GM12873 (cell line): ENCODE results near the gene GRHL1.

Experiments
- TF ChIP-seq, protein P1 (sequence below): IDR thresholded peaks from 2 replicates; pipeline ENCODE4 v1.5.1; 2012; ENCODE audit warnings: low read depth, mild to moderate bottlenecking, moderate library complexity, low read length, control low read depth; ENCODE audit not compliant: insufficient read depth; ENCODE audit errors: missing control alignments

Gene GRHL1

DNA sequence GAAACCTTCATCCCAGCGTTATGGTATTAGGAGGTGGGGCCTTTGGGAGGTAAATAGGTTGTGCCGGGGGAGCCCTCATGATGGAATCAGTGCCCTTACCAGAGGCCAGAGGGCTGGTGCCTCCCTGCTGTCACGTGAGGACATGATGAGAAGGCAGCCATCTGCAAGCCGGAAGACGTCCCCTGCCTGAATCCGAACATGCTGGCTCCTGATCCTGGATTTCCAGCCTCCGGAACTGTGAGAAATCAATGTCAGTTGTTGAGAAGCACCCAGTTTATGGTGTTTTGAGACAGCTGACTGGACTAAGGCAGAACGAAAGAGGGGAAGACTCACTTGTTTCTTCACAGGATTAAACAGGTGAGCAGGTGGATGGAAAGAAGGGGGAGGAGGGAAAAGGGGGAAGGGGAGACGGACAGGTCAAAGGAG lies 78.8 kb downstream of the GRHL1 start:
- TF ChIP-seq, protein P1, sequence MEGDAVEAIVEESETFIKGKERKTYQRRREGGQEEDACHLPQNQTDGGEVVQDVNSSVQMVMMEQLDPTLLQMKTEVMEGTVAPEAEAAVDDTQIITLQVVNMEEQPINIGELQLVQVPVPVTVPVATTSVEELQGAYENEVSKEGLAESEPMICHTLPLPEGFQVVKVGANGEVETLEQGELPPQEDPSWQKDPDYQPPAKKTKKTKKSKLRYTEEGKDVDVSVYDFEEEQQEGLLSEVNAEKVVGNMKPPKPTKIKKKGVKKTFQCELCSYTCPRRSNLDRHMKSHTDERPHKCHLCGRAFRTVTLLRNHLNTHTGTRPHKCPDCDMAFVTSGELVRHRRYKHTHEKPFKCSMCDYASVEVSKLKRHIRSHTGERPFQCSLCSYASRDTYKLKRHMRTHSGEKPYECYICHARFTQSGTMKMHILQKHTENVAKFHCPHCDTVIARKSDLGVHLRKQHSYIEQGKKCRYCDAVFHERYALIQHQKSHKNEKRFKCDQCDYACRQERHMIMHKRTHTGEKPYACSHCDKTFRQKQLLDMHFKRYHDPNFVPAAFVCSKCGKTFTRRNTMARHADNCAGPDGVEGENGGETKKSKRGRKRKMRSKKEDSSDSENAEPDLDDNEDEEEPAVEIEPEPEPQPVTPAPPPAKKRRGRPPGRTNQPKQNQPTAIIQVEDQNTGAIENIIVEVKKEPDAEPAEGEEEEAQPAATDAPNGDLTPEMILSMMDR: no peak

DNA sequence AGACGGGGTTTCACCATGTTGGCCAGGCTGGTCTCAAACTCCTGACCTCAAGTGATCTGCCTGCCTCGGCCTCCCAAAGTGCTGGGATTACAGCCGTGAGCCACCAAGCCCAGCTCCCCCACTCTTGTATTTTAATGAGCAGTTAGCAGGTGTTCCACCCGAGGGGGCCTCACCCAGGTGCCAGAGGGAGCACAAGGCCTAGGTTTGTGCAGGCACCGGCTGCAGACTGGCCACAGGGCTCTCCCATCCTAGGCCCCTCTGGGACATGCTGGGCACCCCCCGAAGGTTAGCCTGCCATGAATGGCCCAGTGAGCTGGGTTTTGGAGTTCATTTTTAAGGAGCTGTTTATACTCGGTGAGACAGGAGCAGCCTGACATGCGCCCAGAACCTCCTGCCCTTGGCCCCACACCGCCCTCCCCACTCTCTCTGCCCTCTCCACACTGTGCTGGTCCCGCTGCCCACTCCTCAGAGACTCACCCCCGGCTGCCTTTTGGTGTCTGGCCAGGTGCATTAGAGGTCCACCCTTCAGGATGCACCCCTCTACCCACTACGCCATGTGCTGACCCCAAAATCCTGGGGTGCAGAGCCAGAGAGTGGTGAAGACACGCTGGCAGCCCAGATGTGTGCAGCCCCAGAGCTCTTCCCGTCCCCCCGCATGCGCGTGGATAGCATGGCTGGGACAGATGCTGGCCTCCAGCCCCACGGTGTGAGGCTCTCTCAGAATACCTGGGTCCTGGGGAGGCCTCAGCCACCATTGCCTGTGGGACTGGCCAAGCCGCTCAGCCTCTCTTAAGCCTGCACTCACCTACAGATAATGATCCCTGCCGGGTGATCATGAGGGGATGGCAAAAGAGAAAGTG lies 80.6 kb downstream of the GRHL1 start:
- TF ChIP-seq, protein P1: no peak

DNA sequence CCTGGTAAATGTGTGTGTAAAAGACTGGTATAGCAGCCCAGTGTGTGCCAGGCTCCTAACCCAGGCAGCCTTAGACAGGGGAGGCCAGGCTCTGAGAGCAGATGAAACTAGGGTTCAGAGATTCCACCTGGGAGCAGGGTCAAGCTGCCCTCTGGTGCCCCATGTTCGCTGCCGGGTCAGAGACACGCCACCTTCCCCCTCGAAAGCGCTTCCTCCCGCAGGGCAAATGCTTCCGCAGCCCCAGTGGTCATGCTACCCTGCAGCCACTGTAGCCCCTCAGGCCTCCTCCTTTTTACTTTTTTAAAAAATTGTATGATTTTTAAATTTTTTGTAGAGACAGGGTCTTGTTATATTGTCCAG lies 81.2 kb downstream of the GRHL1 start:
- TF ChIP-seq, protein P1: no peak

DNA sequence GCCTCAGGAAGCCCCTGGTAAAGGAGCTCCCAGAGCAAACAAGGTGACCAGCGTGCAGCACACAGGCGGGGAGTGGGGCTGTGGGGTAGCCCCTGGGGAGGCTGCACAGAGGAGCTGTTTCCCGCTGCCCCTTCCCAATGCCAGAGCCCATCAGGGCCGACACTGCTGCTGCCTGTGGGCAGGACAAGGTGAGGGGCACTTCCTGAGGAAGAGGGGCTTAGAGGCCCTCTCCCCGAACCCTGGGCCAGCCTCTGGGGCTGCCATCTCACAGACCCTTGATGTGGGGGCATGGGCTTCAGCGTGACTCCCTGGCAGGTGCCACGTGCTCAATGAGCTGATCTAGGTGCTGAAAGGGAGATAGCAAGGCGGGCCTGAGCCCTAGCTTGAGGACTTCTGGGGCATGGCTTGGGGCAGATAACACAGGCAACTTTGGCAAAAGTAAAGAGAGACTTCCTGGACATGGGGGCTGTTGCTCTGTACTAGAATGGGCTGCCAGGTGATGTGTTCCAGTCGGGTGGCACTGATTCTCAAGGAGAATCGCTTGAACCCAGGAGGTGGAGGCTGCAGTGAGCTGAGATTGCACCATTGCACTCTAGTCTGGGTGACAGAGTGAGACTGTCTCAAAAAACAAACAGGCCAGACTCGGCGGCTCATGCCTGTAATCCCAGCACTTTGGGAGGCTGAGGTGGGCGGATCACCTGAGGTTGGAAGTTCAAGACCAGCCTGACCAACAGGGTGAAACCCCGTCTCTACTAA lies 81.9 kb downstream of the GRHL1 start:
- TF ChIP-seq, protein P1: no peak

- TF ChIP-seq, protein P1: no peak
Observed at GRCh38 chr2:10034333-10035052, 83.0 kb downstream of the GRHL1 start.

GRCh38 chr2:10035053-10035422 lies 83.5 kb downstream of the GRHL1 start:
- TF ChIP-seq, protein P1: no peak

DNA sequence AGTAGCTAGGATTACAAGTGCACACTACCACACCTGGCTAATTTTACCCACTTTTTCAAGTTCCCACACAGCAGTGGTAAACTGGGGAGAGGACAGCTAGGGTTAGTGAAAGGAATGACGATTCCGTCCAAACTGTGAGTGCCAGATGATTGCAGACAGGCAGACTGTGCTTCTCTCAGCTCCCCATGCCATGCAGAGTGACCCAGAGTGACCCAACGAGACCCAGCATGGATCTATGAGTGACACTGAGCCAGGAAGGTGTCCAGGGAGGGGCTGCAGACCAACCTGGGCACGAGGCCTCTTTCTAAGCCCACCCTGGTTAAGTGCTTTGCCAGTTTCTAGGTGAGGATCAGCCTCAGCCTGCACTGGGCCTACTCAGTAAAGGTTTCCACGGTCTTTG lies 84.1 kb downstream of the GRHL1 start:
- TF ChIP-seq, protein P1: no peak
